ENCODE data around the gene OR14J1.
"Not testable (repeated sequence)": the region's sequence is repeated elsewhere in the genome, so short reads cannot be mapped to it uniquely, and the experiment has no call there.

The OR14J1 gene, protein sequence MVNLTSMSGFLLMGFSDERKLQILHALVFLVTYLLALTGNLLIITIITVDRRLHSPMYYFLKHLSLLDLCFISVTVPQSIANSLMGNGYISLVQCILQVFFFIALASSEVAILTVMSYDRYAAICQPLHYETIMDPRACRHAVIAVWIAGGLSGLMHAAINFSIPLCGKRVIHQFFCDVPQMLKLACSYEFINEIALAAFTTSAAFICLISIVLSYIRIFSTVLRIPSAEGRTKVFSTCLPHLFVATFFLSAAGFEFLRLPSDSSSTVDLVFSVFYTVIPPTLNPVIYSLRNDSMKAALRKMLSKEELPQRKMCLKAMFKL

DNA sequence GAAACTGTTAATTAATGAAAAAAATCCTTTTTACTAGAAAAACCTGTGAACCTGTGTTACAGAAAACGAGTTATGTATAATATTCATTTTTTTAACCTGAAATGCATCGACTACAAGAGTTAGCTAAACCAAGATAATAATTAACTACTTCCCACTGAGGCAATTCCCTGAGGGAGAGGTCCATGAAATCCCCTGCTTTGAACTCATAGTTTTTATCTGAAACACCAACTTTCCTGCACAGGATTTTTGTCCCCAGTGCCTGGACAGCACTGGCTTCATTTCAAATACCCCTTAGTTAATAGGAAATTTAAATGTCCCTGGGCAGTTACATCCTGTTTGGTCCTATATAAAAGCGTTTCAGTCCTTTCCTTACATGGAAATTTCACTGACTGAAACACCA is at the start of gene OR14J1:
OR14J1 (plus strand) TSS at position 386 of the 400 bp plus-strand sequence. CDS start 4,989 bp downstream, outside the sequence.
- Histone ChIP-seq H3K36me3 (ENCODE audit: insufficient read depth, low read depth, low read length) (no peaks in the 10 kb centered on the region), H3K4me3 (ENCODE audit: low read length) (no peak within 1 kb of the TSS), H3K4me1 (ENCODE audit: insufficient read depth, low read length) (no peaks in the 10 kb centered on the region), H3K27ac (ENCODE audit: low read length) (no peak within 1 kb of the TSS), H3K27me3 (ENCODE audit: insufficient read depth, low read length) (no peaks in the 10 kb centered on the region), H3K9me3 (ENCODE audit: insufficient read depth, low read depth, low read length) (no peaks in the 10 kb centered on the region), H3K9ac (ENCODE audit: low read depth, low read length) (no peak within 1 kb of the TSS)

DNA sequence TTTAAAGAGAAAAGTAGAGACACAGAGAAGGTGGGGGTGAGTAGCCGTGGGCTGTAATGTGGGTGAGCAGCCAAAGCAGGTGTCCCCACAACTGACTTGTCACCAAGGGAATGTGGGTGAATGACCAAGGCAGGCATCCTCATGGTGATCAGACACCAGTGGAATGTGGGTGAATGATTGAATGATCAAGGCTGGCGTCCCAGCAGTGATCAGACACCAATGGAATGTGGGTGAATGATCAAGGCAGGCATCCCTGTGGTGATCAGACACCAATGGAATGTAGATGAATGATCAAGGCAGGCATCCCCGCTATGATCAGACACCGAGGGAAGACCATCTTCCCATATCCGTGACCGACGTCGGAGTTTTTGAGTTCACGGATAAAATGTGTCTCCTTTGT is 49.8 kb upstream of the OR14J1 start:
- Histone ChIP-seq H3K4me3 (ENCODE audit: low read length) (no peak overlapping the region), H3K4me1 (ENCODE audit: insufficient read depth, low read length) (no peaks in the 10 kb centered on the region), H3K9ac (ENCODE audit: low read depth, low read length) (no peak overlapping the region), H3K36me3 (ENCODE audit: insufficient read depth, low read depth, low read length) (no peaks in the 10 kb centered on the region), H3K27me3 (ENCODE audit: insufficient read depth, low read length) (no peaks in the 10 kb centered on the region), H3K9me3 (ENCODE audit: insufficient read depth, low read depth, low read length) (peaks cover 6% of the 10 kb centered on the region; the same call in 1 of the 2 replicates), H3K27ac (ENCODE audit: low read length) (no peak overlapping the region)

DNA sequence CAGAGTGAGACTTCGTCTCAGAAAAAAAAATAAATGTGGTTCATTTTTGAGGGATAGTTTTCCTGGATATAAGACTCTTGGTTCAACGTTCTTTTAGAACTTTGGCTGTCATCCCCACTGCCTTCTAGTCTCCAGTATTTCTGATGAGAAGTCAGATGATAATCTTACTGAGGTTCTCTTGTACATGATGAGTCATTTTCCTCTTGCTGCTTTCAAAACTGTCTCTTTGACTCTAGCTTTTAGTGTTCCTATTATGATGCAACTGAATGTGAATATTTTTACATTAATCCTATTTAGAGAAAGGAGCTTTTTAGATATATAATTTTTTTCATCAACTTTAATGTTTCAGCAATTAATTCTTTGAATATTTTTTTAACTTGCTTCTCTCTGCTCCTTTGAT is 46.0 kb upstream of the OR14J1 start:
- H3K36me3 ChIP-seq (ENCODE audit: insufficient read depth, low read depth, low read length): no peaks in the 10 kb centered on the region
- no peaks in the 10 kb centered on the region for H3K4me1 ChIP-seq (ENCODE audit: insufficient read depth, low read length)

DNA sequence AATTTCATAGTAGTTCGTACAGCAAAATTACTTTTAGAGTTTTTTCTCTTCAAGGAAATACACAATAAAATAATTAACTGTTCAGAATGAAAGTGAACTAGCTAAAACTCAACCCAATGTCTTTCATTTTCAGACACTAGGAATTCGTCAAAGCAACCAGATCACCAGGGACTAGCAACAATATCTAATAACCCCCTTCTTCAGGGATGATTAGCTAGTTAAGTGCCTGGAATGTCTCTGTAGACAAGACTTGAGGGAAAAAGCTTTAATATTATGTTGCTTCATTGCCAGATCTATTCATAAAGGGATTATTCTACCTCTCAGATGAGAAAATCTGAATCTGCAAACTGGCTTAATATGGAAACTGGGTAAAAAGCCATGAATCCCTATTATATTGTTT is 41.8 kb upstream of the OR14J1 start:
- Histone ChIP-seq H3K4me1 (ENCODE audit: insufficient read depth, low read length) (no peaks in the 10 kb centered on the region), H3K9ac (ENCODE audit: low read depth, low read length) (no peak overlapping the region), H3K27me3 (ENCODE audit: insufficient read depth, low read length) (no peaks in the 10 kb centered on the region), H3K36me3 (ENCODE audit: insufficient read depth, low read depth, low read length) (no peaks in the 10 kb centered on the region), H3K27ac (ENCODE audit: low read length) (no peak overlapping the region), H3K9me3 (ENCODE audit: insufficient read depth, low read depth, low read length) (peaks cover 6% of the 10 kb centered on the region), H3K4me3 (ENCODE audit: low read length) (no peak overlapping the region)

More for the DNA sequence above, 46.0 kb upstream of the OR14J1 start:
- Histone ChIP-seq H3K9me3 (ENCODE audit: insufficient read depth, low read depth, low read length) (peaks cover 6% of the 10 kb centered on the region; the same call in 1 of the 2 replicates), H3K27ac (ENCODE audit: low read length) (no peak overlapping the region), H3K4me3 (ENCODE audit: low read length) (no peak overlapping the region), H3K9ac (ENCODE audit: low read depth, low read length) (no peak overlapping the region), H3K27me3 (ENCODE audit: insufficient read depth, low read length) (no peaks in the 10 kb centered on the region)

DNA sequence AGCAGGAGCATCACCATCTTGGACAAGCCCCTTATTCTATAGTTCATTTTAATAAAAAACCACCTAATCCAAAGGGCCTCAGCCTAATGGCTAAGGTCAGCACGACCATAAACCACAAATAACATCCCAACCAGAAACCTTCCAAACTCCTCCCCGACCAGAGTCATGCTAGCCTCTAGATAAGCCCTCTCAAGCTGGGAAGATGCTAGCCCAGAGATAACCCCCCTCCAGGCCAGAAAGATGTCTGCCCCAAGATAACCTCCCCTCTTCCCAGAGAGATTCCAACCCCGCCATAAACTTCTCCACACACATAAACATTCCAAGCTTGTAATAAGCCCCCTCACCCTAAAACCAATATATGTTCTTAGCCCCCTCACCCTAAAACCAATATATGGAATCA is 38.5 kb upstream of the OR14J1 start:
- Histone ChIP-seq H3K9me3 (ENCODE audit: insufficient read depth, low read depth, low read length) (no peaks in the 10 kb centered on the region; the same call in 1 of the 2 replicates), H3K27ac (ENCODE audit: low read length) (no peak overlapping the region), H3K27me3 (ENCODE audit: insufficient read depth, low read length) (no peaks in the 10 kb centered on the region), H3K9ac (ENCODE audit: low read depth, low read length) (no peak overlapping the region), H3K4me1 (ENCODE audit: insufficient read depth, low read length) (no peaks in the 10 kb centered on the region), H3K36me3 (ENCODE audit: insufficient read depth, low read depth, low read length) (no peaks in the 10 kb centered on the region), H3K4me3 (ENCODE audit: low read length) (no peak overlapping the region)

DNA sequence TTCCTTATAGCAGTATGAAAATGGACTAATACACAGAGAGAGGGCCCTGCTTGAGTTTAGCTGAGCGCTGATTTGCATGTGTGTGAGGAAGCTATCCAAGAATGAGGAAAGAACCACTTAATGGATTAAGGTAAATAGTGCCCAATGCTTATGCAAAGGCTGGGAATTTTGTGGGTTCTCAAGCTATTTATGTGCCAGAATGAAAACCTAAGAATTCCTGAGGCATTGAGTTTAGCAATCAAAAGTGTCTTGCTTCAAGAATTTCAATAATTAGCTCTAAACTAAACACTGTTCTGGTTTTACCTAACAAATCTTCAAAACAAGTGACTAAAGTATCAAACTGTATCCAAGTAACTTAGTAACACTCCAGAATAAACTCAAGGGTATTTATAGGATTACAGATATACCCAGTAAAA is 7.0 kb upstream of the OR14J1 start:
- no peak overlapping the region for H3K9ac ChIP-seq (ENCODE audit: low read depth, low read length)
- no peak overlapping the region for H3K4me3 ChIP-seq (ENCODE audit: low read length)
- H3K9me3 ChIP-seq (ENCODE audit: insufficient read depth, low read depth, low read length): no peaks in the 10 kb centered on the region
- H3K36me3 ChIP-seq (ENCODE audit: insufficient read depth, low read depth, low read length): no peaks in the 10 kb centered on the region
- no peak overlapping the region for H3K27ac ChIP-seq (ENCODE audit: low read length)
- no peaks in the 10 kb centered on the region for H3K4me1 ChIP-seq (ENCODE audit: insufficient read depth, low read length)
- no peaks in the 10 kb centered on the region for H3K27me3 ChIP-seq (ENCODE audit: insufficient read depth, low read length)

DNA sequence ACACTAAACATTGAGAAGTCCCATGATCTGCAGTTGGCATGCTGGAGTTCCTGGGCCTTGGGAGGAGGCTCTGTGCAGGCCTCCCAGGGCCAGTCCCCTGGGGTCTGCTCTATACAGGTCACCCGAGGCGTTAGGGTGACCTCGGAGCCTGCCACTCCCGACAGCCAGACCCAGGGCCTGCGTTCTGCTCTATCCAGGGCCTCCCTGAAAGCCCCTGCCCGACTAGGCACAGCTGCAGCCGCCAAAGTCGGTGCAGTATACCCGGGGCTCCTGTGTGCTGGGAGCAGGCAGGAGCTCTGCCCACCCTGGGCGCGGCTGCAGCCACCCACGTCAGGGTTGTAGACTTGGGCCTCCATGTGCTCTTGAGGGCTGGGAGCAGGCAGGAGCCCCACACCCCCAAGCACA is 6.3 kb upstream of the OR14J1 start:
- Histone ChIP-seq H3K4me1 (ENCODE audit: insufficient read depth, low read length) (no peaks in the 10 kb centered on the region), H3K4me3 (ENCODE audit: low read length) (no peak overlapping the region)

DNA sequence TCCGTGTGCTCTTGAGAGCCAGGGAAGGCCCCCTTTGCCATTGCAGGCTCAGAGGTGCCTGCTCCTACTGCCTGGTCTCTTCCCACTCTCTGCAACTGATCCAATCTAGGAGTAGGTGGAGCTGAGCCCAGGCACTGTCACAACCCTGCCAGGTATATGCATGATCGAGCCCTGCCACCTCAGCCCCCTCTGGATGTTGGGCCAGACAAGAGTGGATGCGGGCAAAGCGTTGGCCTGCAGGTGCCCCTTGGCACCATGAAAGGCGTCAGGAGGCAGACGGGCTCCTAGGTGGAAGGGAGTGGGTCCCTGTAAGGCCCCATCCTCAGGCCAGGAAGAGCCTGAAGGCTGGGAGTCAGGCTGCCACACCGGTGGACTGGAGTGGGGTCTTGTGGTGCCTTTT is 5.9 kb upstream of the OR14J1 start:
- Histone ChIP-seq H3K9ac (ENCODE audit: low read depth, low read length) (no peak overlapping the region), H3K4me3 (ENCODE audit: low read length) (no peak overlapping the region), H3K27me3 (ENCODE audit: insufficient read depth, low read length) (no peaks in the 10 kb centered on the region), H3K27ac (ENCODE audit: low read length) (no peak overlapping the region), H3K9me3 (ENCODE audit: insufficient read depth, low read depth, low read length) (no peaks in the 10 kb centered on the region), H3K36me3 (ENCODE audit: insufficient read depth, low read depth, low read length) (no peaks in the 10 kb centered on the region), H3K4me1 (ENCODE audit: insufficient read depth, low read length) (no peaks in the 10 kb centered on the region)

More for the DNA sequence above, 6.3 kb upstream of the OR14J1 start:
- Histone ChIP-seq H3K36me3 (ENCODE audit: insufficient read depth, low read depth, low read length) (no peaks in the 10 kb centered on the region), H3K9me3 (ENCODE audit: insufficient read depth, low read depth, low read length) (no peaks in the 10 kb centered on the region), H3K27me3 (ENCODE audit: insufficient read depth, low read length) (no peaks in the 10 kb centered on the region), H3K9ac (ENCODE audit: low read depth, low read length) (no peak overlapping the region), H3K27ac (ENCODE audit: low read length) (no peak overlapping the region)

DNA sequence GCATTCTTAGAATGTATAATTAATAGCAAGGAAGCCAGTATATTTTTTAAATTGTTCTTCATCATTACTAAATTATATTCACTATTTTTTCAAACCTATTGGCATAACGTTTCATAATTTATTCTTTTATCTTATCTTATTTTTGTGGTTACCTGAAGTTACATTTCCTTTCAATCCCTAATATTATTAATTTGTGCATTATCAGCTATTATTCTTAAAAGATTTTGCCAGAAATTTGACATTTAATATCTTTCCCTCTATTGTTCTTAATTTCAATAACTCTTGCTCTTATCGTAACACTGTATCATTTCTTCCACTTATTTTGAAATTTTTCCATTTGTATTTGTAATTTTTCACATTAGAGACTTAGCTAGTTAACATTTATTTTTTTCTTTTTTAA is 18.4 kb downstream of the OR14J1 start:
- H3K27ac ChIP-seq (ENCODE audit: low read length): no peak overlapping the region
- no peaks in the 10 kb centered on the region for H3K4me1 ChIP-seq (ENCODE audit: insufficient read depth, low read length)
- no peak overlapping the region for H3K9ac ChIP-seq (ENCODE audit: low read depth, low read length)
- H3K9me3 ChIP-seq (ENCODE audit: insufficient read depth, low read depth, low read length): no peaks in the 10 kb centered on the region
- H3K4me3 ChIP-seq (ENCODE audit: low read length): no peak overlapping the region
- no peaks in the 10 kb centered on the region for H3K27me3 ChIP-seq (ENCODE audit: insufficient read depth, low read length)
- H3K36me3 ChIP-seq (ENCODE audit: insufficient read depth, low read depth, low read length): no peaks in the 10 kb centered on the region

DNA sequence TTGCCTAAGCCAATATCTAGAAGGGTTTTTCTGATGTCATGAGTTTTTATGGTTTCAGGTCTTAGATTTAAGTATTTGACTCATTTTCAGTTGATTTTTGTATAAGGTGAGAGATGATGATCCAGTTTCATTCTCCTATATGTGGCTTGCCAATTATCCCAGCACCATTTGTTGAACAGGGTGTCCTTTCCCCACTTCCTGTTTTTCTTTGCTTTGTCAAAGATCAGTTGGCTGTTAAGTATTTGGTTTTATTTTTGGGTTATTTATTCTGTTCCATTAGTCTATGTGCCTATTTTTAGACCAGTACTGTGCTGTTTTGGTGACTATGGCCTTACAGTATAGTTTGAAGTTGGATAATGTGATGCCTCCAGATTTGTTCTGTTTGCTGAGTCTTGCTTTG is 21.8 kb downstream of the OR14J1 start:
- H3K4me3 ChIP-seq (ENCODE audit: low read length); H3K9ac ChIP-seq (ENCODE audit: low read depth, low read length); H3K36me3 ChIP-seq (ENCODE audit: insufficient read depth, low read depth, low read length); H3K9me3 ChIP-seq (ENCODE audit: insufficient read depth, low read depth, low read length); H3K4me1 ChIP-seq (ENCODE audit: insufficient read depth, low read length); H3K27ac ChIP-seq (ENCODE audit: low read length); H3K27me3 ChIP-seq (ENCODE audit: insufficient read depth, low read length): not testable (repeated sequence)

DNA sequence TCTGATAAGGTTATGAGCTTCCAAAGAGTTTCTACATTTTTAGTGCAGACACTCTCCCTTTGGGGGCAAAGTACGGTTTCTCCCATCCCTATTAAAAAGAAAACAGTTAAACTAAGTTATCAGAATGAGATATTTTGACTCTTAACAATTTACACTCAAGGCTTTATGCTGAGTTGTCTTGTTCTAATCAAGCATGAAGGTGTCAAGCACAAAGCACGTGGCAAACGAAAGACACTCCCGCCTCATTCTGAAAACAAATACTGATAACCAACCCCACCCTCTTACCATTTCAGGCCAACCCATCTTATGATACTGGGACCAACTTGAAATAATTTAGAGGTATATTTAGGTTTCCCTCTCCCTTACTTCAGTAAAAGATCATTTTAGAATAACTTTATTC is 24.3 kb downstream of the OR14J1 start:
- H3K27ac ChIP-seq (ENCODE audit: low read length): no peak overlapping the region
- H3K4me1 ChIP-seq (ENCODE audit: insufficient read depth, low read length): no peaks in the 10 kb centered on the region
- H3K27me3 ChIP-seq (ENCODE audit: insufficient read depth, low read length): no peaks in the 10 kb centered on the region
- no peak overlapping the region for H3K4me3 ChIP-seq (ENCODE audit: low read length)
- no peaks in the 10 kb centered on the region for H3K9me3 ChIP-seq (ENCODE audit: insufficient read depth, low read depth, low read length)
- no peaks in the 10 kb centered on the region for H3K36me3 ChIP-seq (ENCODE audit: insufficient read depth, low read depth, low read length)
- H3K9ac ChIP-seq (ENCODE audit: low read depth, low read length): no peak overlapping the region

DNA sequence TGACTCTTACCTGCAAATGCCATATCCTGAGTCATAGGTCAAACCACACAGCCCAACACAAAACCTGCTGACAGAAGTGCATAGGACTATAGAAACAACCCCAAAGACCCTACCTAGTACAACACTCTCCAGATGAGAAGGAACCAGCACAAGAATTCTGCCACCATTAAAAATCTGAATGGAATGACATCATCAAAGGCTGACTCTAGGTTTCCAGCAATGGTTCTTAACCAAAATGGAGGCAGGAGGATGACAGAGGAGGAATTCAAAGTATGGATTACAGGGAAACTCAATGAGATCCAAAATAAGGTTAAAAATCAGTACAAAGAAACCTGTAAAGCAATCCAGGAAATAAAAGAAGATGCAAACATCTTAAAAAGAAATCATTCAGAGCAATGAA is 31.2 kb downstream of the OR14J1 start:
- Histone ChIP-seq H3K4me1 (ENCODE audit: insufficient read depth, low read length) (no peaks in the 10 kb centered on the region), H3K9me3 (ENCODE audit: insufficient read depth, low read depth, low read length) (no peaks in the 10 kb centered on the region), H3K27ac (ENCODE audit: low read length) (no peak overlapping the region), H3K9ac (ENCODE audit: low read depth, low read length) (no peak overlapping the region), H3K27me3 (ENCODE audit: insufficient read depth, low read length) (no peaks in the 10 kb centered on the region), H3K4me3 (ENCODE audit: low read length) (no peak overlapping the region), H3K36me3 (ENCODE audit: insufficient read depth, low read depth, low read length) (no peaks in the 10 kb centered on the region)

Measured in iPS-20b (cell line).